ENCODE data around the gene COX7A2.

- TF ChIP-seq CTCF (IDR thresholded peaks at IDR 0.05; ENCODE audit: low read length) (peak; percentile 94), EZH2 (IDR thresholded peaks at IDR 0.05; ENCODE audit: borderline replicate concordance, low read length) (no peak)
Measured at GRCh38 chr6:75208298-75209183, 35.1 kb downstream of the COX7A2 start.
